ENCODE data around the gene KIAA1191.
A peak's percentile ranks its signal among the peaks of the same experiment; 100 is the strongest.
"Not testable (repeated sequence)": the region's sequence is repeated elsewhere in the genome, so short reads cannot be mapped to it uniquely, and the experiment has no call there.

KIAA1191 gene

GRCh38 chr5:176361437-176362232 is at the start of gene KIAA1191:
Gene KIAA1191, minus strand, starts transcription at chr5:176361764. Its CDS starts 2,256 bp downstream, at chr5:176359508.
- FAIRE-seq = peak; percentile 47

GRCh38 chr5:176410486-176411180 is 49.1 kb upstream of the KIAA1191 start:
- no peak for FAIRE-seq

GRCh38 chr5:176409765-176410164 is 48.2 kb upstream of the KIAA1191 start:
- FAIRE-seq = no peak

- no peak for FAIRE-seq
Observed at GRCh38 chr5:176408590-176408989, 47.0 kb upstream of the KIAA1191 start.

GRCh38 chr5:176408252-176408573 is 46.6 kb upstream of the KIAA1191 start:
- not testable (repeated sequence) for FAIRE-seq

GRCh38 chr5:176407456-176408251 is 46.1 kb upstream of the KIAA1191 start:
- no peak for FAIRE-seq

- no peak for FAIRE-seq
Observed at GRCh38 chr5:176406436-176407052, 45.0 kb upstream of the KIAA1191 start.

GRCh38 chr5:176405656-176406435 is 44.3 kb upstream of the KIAA1191 start:
- no peak for FAIRE-seq

GRCh38 chr5:176401281-176402205 is 40.0 kb upstream of the KIAA1191 start:
- FAIRE-seq = no peak

- no peak for FAIRE-seq
Observed at GRCh38 chr5:176400382-176401156, 39.0 kb upstream of the KIAA1191 start.

GRCh38 chr5:176397736-176398420 is 36.3 kb upstream of the KIAA1191 start:
- FAIRE-seq = no peak

GRCh38 chr5:176396330-176396729 is 34.8 kb upstream of the KIAA1191 start:
- FAIRE-seq = no peak

GRCh38 chr5:176394881-176395675 is 33.5 kb upstream of the KIAA1191 start:
- FAIRE-seq = no peak

- FAIRE-seq = no peak
Observed at GRCh38 chr5:176394096-176394495, 32.5 kb upstream of the KIAA1191 start.

- FAIRE-seq = no peak
Observed at GRCh38 chr5:176392526-176392925, 31.0 kb upstream of the KIAA1191 start.

- no peak for FAIRE-seq
Observed at GRCh38 chr5:176391999-176392398, 30.4 kb upstream of the KIAA1191 start.

GRCh38 chr5:176391479-176391878 is 29.9 kb upstream of the KIAA1191 start:
- FAIRE-seq = no peak
